GM12892 (cell line): ENCODE data around the gene C10orf143.

ENCODE experiments used
- POLR2A ChIP-seq: IDR thresholded peaks from 2 replicates; pipeline ENCODE4 v1.6.1; 2011; ENCODE audit warnings: low read depth, low read length, control low read depth
- TAF1 ChIP-seq: IDR thresholded peaks from 2 replicates; pipeline ENCODE4 v1.6.1; 2011; ENCODE audit warnings: low read depth, mild to moderate bottlenecking, control low read depth, low read length, borderline replicate concordance

GRCh38 chr10:130076681-130077080 lies 33.9 kb downstream of the C10orf143 start:
- TF ChIP-seq POLR2A (no peak), TAF1 (no peak)
